ENCODE data around the gene UFD1.
A peak's percentile ranks its signal among the peaks of the same experiment; 100 is the strongest.

The UFD1 gene

GRCh38 chr22:19478045-19478900 is 720 bp downstream of the UFD1 start:
- no peak for DNase-seq (ENCODE audit: low read depth)
- H3K4me3 ChIP-seq (ENCODE audit: low read depth, low read length), result peak overlapping the region; percentile 87

GRCh38 chr22:19477321-19478044 is 1.5 kb downstream of the UFD1 start:
- H3K4me3 ChIP-seq (ENCODE audit: low read depth, low read length), result peak overlapping the region; percentile 87
- no peak for DNase-seq (ENCODE audit: low read depth)

- no peak for DNase-seq (ENCODE audit: low read depth)
- no peak overlapping the region for H3K4me3 ChIP-seq (ENCODE audit: low read depth, low read length)
These were observed 3.0 kb downstream of the UFD1 start for GRCh38 chr22:19476023-19476422.

- no peak for DNase-seq (ENCODE audit: low read depth)
- no peak overlapping the region for H3K4me3 ChIP-seq (ENCODE audit: low read depth, low read length)
These were observed 5.4 kb downstream of the UFD1 start for GRCh38 chr22:19473578-19473977.

- DNase-seq (ENCODE audit: low read depth), result no peak
- H3K4me3 ChIP-seq (ENCODE audit: low read depth, low read length), result no peak overlapping the region
These were observed 6.8 kb downstream of the UFD1 start for GRCh38 chr22:19472233-19472632.

- no peak for DNase-seq (ENCODE audit: low read depth)
- H3K4me3 ChIP-seq (ENCODE audit: low read depth, low read length), result no peak overlapping the region
These were observed 7.4 kb downstream of the UFD1 start for GRCh38 chr22:19471572-19471971.

- H3K4me3 ChIP-seq (ENCODE audit: low read depth, low read length), result no peak overlapping the region
- no peak for DNase-seq (ENCODE audit: low read depth)
These were observed 9.0 kb downstream of the UFD1 start for GRCh38 chr22:19470010-19470409.

GRCh38 chr22:19469421-19469820 is 9.6 kb downstream of the UFD1 start:
- no peak for DNase-seq (ENCODE audit: low read depth)
- H3K4me3 ChIP-seq (ENCODE audit: low read depth, low read length), result no peak overlapping the region

- DNase-seq (ENCODE audit: low read depth), result no peak
- H3K4me3 ChIP-seq (ENCODE audit: low read depth, low read length), result no peak overlapping the region
These were observed 11.1 kb downstream of the UFD1 start for GRCh38 chr22:19467912-19468311.

GRCh38 chr22:19466848-19467752 is 11.9 kb downstream of the UFD1 start:
- no peak for DNase-seq (ENCODE audit: low read depth)
- H3K4me3 ChIP-seq (ENCODE audit: low read depth, low read length), result no peak overlapping the region

GRCh38 chr22:19466126-19466716 is 12.8 kb downstream of the UFD1 start:
- no peak for DNase-seq (ENCODE audit: low read depth)
- no peak overlapping the region for H3K4me3 ChIP-seq (ENCODE audit: low read depth, low read length)

GRCh38 chr22:19464975-19465374 is 14.0 kb downstream of the UFD1 start:
- no peak for DNase-seq (ENCODE audit: low read depth)
- no peak overlapping the region for H3K4me3 ChIP-seq (ENCODE audit: low read depth, low read length)

GRCh38 chr22:19464546-19464945 is 14.4 kb downstream of the UFD1 start:
- no peak overlapping the region for H3K4me3 ChIP-seq (ENCODE audit: low read depth, low read length)
- no peak for DNase-seq (ENCODE audit: low read depth)

GRCh38 chr22:19463491-19464469 is 15.2 kb downstream of the UFD1 start:
- DNase-seq (ENCODE audit: low read depth), result no peak
- H3K4me3 ChIP-seq (ENCODE audit: low read depth, low read length), result no peak overlapping the region

GRCh38 chr22:19463008-19463407 is 16.0 kb downstream of the UFD1 start:
- no peak for DNase-seq (ENCODE audit: low read depth)
- H3K4me3 ChIP-seq (ENCODE audit: low read depth, low read length), result no peak overlapping the region

- H3K4me3 ChIP-seq (ENCODE audit: low read depth, low read length), result no peak overlapping the region
- no peak for DNase-seq (ENCODE audit: low read depth)
These were observed 17.5 kb downstream of the UFD1 start for GRCh38 chr22:19461506-19461905.

- no peak for DNase-seq (ENCODE audit: low read depth)
- H3K4me3 ChIP-seq (ENCODE audit: low read depth, low read length), result no peak overlapping the region
These were observed 19.0 kb downstream of the UFD1 start for GRCh38 chr22:19460036-19460435.

GRCh38 chr22:19457828-19458428 is 21.1 kb downstream of the UFD1 start:
- H3K4me3 ChIP-seq (ENCODE audit: low read depth, low read length), result no peak overlapping the region
- DNase-seq (ENCODE audit: low read depth), result no peak

Measured in skeletal muscle cell (primary cell).